Sigmoid colon (tissue), 7 donors: Measurements from ENCODE around the gene GET4. TPM values are rescaled to one million over a fixed set of nuclear protein-coding genes. Genes with fewer than 3 reads are reported as not detected.

Experiments used
- DNase-seq: peaks from one replicate; pipeline ENCODE4 v3.0.0-alpha.2; 2019
- H3K27ac ChIP-seq, 4 donors: fragments of 200-600 bp; sonication (generic); one replicate each; pipeline ENCODE4 v1.5.1; 2016 to 2019; ENCODE audit warnings: mild to moderate bottlenecking in 1 of 4
- H3K27me3 ChIP-seq, 3 donors: fragments of 200-600 bp; sonication (generic); one replicate each; pipeline ENCODE4 v1.5.1; 2019; ENCODE audit warnings: mild to moderate bottlenecking in 1 of 3
- H3K36me3 ChIP-seq, 4 donors: fragments of 200-600 bp; sonication (generic); one replicate each; pipeline ENCODE4 v1.5.1; 2016 to 2019
- H3K4me1 ChIP-seq, 4 donors: fragments of 200-600 bp; sonication (generic); one replicate each; pipeline ENCODE4 v1.5.1; 2017 to 2019
- H3K4me3 ChIP-seq, 4 donors: fragments of 200-600 bp; sonication (generic); one replicate each; pipeline ENCODE4 v1.5.1; 2017 to 2019; ENCODE audit warnings: mild to moderate bottlenecking in 2 of 4, moderate library complexity in 1 of 4
- H3K9me3 ChIP-seq, 4 donors: fragments of 200-600 bp in 3 of 4; sonication (generic) in 3 of 4; one replicate each; pipeline versions ENCODE4 v1.5.1 to v1.6.1; 2013 to 2019
- EP300 ChIP-seq, 4 donors: sonication (generic); formaldehyde crosslinking; IDR thresholded peaks; one replicate each; pipeline ENCODE4 v1.6.1; 2017; ENCODE audit warnings: antibody characterized with exemption in 4 of 4
- POLR2A ChIP-seq, 2 donors: fragments of 450-650 bp; IDR thresholded peaks; one replicate each; pipeline ENCODE4 v1.6.1; 2016; ENCODE audit warnings: antibody characterized with exemption in 2 of 2, mild to moderate bottlenecking in 2 of 2, moderate library complexity in 2 of 2
- POLR2AphosphoS5 ChIP-seq, 4 donors: sonication (generic); formaldehyde crosslinking; IDR thresholded peaks; one replicate each; pipeline ENCODE4 v1.6.1; 2017; ENCODE audit warnings: antibody characterized with exemption in 4 of 4
- WGBS, 2 donors: extraction: QIAGEN DNeasy Blood & Tissue Kit; methylation state at CpG; one replicate each; pipeline ENCODE4 v1.1.7; 2013; 5-methylcytosine and 5-hydroxymethylcytosine counted together
- intact Hi-C: fragments of 100-400 bp; cut with DNase I; formaldehyde crosslinking; loops from one replicate; pipeline ENCODE4 v1.15.1; 2023
- polyA plus RNA-seq, 3 donors: library from polyadenylated mRNA; stranded (reverse); fragments of 200-250 nt; gene quantifications; one replicate each; pipeline ENCODE4 v1.2.3, GENCODE V29; 2013
- total RNA-seq, 4 donors: library from RNA; depleted of rRNA; stranded (reverse); fragments of >200 nt; gene quantifications; one replicate each; pipeline ENCODE4 v1.1.0, GENCODE V29; 2016
- TF ChIP-seq, protein P1 (sequence below), 4 experiments: fragments of 450-650 bp in 3 of 4; fragments of 200-600 bp in 1 of 4; IDR thresholded peaks; one replicate each; pipeline ENCODE4 v1.5.1; 2016 to 2019; ENCODE audit warnings: antibody characterized with exemption in 4 of 4, mild to moderate bottlenecking in 3 of 4, moderate library complexity in 2 of 4
- donor health status: healthy with polysubstance abuse.
- donor health status: Bipolar disorder and iron deficiency.
- donor health status: healthy.

The GET4 gene
- total and polyA plus RNA-seq, 7 donors, result 20.3 to 51.4 (median 27.0) TPM

DNA sequence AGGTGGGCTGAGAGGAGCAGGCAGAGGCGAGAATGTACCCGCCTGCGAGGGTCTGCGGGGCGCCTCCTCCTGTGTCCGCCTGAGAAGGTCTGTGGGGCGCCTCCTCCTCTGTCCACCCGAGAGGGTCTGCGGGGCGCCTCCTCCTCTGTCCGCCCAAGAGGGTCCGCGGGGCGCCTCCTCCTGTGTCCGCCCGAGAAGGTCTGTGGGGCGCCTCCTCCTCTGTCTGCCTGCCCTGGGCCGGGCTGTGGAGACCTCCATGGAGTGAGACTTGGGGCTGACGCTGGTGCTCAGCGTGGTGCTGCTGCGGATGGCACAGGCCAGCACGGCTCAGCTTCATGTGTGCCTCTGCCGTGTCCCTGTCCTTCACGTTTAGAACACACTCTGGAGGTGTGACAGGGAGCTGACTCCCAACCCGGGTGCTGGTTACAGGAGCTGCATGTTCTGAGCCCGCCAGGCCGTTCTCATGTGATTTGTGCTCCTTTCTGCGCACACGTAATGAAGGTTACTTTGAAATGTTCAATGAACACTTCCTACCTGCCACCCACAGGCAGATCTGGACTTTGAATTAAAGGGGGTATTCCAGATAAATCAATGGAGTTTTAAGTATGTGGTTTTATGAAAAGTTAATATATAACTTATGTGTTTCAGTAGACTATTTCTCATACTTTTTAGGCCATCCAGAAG, 20.5 kb upstream of the GET4 start:
- Histone ChIP-seq H3K4me1 (no peaks in the 10 kb centered on the region), H3K36me3 (peaks cover 59 to 100% (median 84%) of the 10 kb centered on the region in 4 donors), H3K27ac (no peak overlapping the region), H3K4me3 (no peak overlapping the region), H3K27me3 (no peaks in the 10 kb centered on the region), H3K9me3 (no peaks in the 10 kb centered on the region)
- 93 to 94% methylated on average over 29 of the region's 29 CpGs for WGBS, 2 donors
- intact Hi-C loops, result no loop called here
- DNase-seq, result no peak
- TF ChIP-seq POLR2AphosphoS5 (IDR thresholded peaks at IDR 0.05), result no peak
- no peak for TF ChIP-seq POLR2A (IDR thresholded peaks at IDR 0.05)
- TF ChIP-seq EP300 (IDR thresholded peaks at IDR 0.05), result no peak
- TF ChIP-seq, protein P1, sequence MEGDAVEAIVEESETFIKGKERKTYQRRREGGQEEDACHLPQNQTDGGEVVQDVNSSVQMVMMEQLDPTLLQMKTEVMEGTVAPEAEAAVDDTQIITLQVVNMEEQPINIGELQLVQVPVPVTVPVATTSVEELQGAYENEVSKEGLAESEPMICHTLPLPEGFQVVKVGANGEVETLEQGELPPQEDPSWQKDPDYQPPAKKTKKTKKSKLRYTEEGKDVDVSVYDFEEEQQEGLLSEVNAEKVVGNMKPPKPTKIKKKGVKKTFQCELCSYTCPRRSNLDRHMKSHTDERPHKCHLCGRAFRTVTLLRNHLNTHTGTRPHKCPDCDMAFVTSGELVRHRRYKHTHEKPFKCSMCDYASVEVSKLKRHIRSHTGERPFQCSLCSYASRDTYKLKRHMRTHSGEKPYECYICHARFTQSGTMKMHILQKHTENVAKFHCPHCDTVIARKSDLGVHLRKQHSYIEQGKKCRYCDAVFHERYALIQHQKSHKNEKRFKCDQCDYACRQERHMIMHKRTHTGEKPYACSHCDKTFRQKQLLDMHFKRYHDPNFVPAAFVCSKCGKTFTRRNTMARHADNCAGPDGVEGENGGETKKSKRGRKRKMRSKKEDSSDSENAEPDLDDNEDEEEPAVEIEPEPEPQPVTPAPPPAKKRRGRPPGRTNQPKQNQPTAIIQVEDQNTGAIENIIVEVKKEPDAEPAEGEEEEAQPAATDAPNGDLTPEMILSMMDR (IDR thresholded peaks at IDR 0.05), result no peak

DNA sequence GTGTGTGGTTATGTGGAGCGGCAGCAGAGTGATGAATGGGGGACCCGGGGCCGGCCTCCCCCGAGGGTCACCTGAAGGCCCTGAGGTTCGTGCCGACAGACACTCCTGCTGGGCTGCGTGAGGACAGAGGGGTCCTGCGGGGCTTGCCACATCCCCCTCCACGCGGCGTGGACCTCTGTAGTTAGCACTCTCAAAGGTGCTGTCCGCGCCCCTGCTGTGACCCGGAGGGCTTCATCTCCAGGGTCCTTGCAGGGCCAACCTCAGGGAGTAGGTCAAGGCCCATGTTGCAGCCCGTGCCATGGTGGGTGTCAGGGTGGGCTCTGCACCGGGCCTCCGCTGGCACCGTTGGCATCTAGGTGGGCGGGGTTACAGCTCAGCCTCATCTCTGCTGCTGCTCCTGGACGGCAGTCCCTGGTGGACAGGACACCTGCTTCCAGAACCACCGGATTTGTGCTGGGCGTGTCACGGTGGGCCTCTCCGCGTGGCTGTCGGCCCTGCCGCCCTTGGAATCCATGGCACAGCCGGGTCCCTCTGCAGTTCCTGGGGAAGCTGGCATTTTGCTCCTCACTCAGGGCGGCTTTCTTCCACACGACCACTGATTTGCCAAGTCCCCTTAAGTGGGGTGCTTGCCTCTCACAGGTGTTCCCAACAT, 19.8 kb upstream of the GET4 start:
- intact Hi-C loops, result no loop called here
- 91 to 96% methylated on average over 30 of the region's 30 CpGs for WGBS, 2 donors
- TF ChIP-seq POLR2A (IDR thresholded peaks at IDR 0.05) (no peak), POLR2AphosphoS5 (IDR thresholded peaks at IDR 0.05) (no peak), EP300 (IDR thresholded peaks at IDR 0.05) (no peak)
- TF ChIP-seq, protein P1 (IDR thresholded peaks at IDR 0.05), result no peak
- Histone ChIP-seq H3K4me1 (no peaks in the 10 kb centered on the region), H3K27ac (no peak overlapping the region), H3K27me3 (no peaks in the 10 kb centered on the region), H3K4me3 (no peak overlapping the region), H3K36me3 (peaks cover 67 to 100% (median 90%) of the 10 kb centered on the region in 4 donors), H3K9me3 (no peaks in the 10 kb centered on the region)
- DNase-seq, result no peak

DNA sequence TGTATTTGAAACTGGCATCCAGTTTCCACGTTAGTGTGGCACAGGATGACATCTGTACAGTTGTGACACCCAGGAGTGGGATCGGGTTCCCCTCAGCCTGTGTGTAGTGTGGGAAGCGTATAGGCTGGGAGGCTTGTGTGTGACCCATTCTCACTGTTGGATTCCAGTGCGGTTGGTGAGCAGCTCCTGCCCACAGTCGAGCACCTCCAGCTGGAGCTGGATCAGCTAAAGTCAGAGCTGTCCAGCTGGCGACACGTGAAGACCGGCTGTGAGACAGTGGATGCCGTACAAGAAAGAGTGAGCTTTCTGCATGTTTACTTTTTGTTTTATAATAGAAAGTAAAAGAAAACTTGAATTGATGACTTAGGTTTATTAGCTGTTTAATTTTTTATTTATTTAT, 18.7 kb upstream of the GET4 start:
- DNase-seq, result no peak
- Histone ChIP-seq H3K4me3 (no peak overlapping the region), H3K27ac (no peak overlapping the region), H3K9me3 (no peaks in the 10 kb centered on the region), H3K36me3 (peaks cover 72 to 100% (median 95%) of the 10 kb centered on the region in 4 donors), H3K27me3 (no peaks in the 10 kb centered on the region), H3K4me1 (no peaks in the 10 kb centered on the region)
- intact Hi-C loops, result no loop called here
- WGBS, 2 donors, result 88 to 89% methylated on average over 9 of the region's 9 CpGs
- TF ChIP-seq, protein P1 (IDR thresholded peaks at IDR 0.05), result no peak
- TF ChIP-seq EP300 (IDR thresholded peaks at IDR 0.05) (no peak), POLR2AphosphoS5 (IDR thresholded peaks at IDR 0.05) (no peak), POLR2A (IDR thresholded peaks at IDR 0.05) (no peak)

DNA sequence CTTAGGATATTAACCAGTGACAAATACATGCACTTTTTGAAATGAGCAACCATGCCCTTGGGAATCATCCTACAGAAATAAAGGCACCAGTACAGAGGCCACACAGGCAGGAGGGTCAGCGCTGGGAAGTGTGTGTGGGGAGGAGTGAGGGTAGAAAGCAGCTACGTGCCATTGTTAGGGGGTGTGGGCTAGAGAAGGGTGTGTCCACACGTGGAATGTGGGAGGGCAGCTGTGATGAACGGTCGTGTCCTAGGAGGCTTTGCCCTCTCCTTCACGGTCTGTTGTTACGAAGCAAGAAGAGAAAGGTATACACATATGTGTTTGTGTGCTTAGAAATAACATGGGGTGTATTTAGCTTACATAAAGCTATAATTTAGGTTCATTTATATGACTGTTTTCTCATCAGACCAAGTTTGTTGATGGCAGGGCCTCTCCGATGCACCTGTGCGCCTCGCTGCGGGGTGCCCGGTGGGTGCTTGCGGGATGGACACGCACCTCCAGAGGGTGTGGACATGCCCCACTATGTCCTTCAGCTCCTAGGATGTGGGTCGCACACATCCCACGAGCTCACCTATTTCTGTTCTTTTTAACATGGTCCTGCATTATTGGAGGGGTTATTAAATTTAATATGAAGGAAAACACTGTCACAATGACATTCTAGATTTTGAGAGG, 16.9 kb upstream of the GET4 start:
- Histone ChIP-seq H3K4me3 (no peak overlapping the region), H3K36me3 (peaks cover 54 to 98% (median 82%) of the 10 kb centered on the region in 4 donors), H3K27me3 (no peaks in the 10 kb centered on the region), H3K4me1 (no peaks in the 10 kb centered on the region), H3K9me3 (no peaks in the 10 kb centered on the region), H3K27ac (peak overlapping the region in 1 of 4 donors; percentile 42)
- DNase-seq, result no peak
- intact Hi-C loops, result loop anchor here (2.0 kb wide), 1 partner anchor 15 kb away; no protein-coding TSS in a partner anchor
- TF ChIP-seq POLR2AphosphoS5 (IDR thresholded peaks at IDR 0.05), result no peak
- TF ChIP-seq POLR2A (IDR thresholded peaks at IDR 0.05), result no peak
- TF ChIP-seq EP300 (IDR thresholded peaks at IDR 0.05), result no peak
- TF ChIP-seq, protein P1 (IDR thresholded peaks at IDR 0.05), result no peak
- 80 to 85% methylated on average over 16 of the region's 16 CpGs for whole genome bisulfite sequencing, 2 donors
